Measurements from ENCODE around the gene TSHZ2. TPM values are rescaled to one million over a fixed set of nuclear protein-coding genes. Genes with fewer than 3 reads are reported as not detected.

The TSHZ2 gene
- total RNA-seq, 4 donors from 2014 or later, result 1.0 to 3.5 (median 2.8) TPM

- ATAC-seq, result no peak
- no peak overlapping the region for H3K27ac ChIP-seq
Measured at GRCh38 chr20:53170196-53170595, 198.0 kb downstream of the TSHZ2 start.

GRCh38 chr20:53171065-53171464, 198.9 kb downstream of the TSHZ2 start:
- ATAC-seq (no peak), DNase-seq (no peak)
- Histone ChIP-seq H3K27ac (no peak overlapping the region), H3K27me3 (no peaks in the 10 kb centered on the region), H3K9me3 (no peaks in the 10 kb centered on the region), H3K4me1 (no peaks in the 10 kb centered on the region), H3K4me3 (no peak overlapping the region), H3K36me3 (no peaks in the 10 kb centered on the region)
- TF ChIP-seq CTCF (IDR thresholded peaks at IDR 0.05 in 4 of 5, conservative IDR thresholded peaks at IDR 0.05 in 1 of 5) (no peak), POLR2A (IDR thresholded peaks at IDR 0.05) (no peak)
- intact Hi-C loops (cut with DNase I; ENCODE audit: low total_unique reads), result no loop called here
- in situ Hi-C loops (cut with MboI; ENCODE audit: low sequenced_read_pairs in 4 of 4), result no loop called here

More at GRCh38 chr20:53170196-53170595, 198.0 kb downstream of the TSHZ2 start:
- H3K36me3 ChIP-seq, result no peaks in the 10 kb centered on the region
- intact Hi-C loops (cut with DNase I; ENCODE audit: low total_unique reads) (no loop called here), in situ Hi-C loops (cut with MboI; ENCODE audit: low sequenced_read_pairs in 4 of 4) (no loop called here)
- no peak overlapping the region for H3K4me3 ChIP-seq
- DNase-seq, result no peak
- no peaks in the 10 kb centered on the region for H3K9me3 ChIP-seq
- no peaks in the 10 kb centered on the region for H3K4me1 ChIP-seq
- TF ChIP-seq POLR2A (IDR thresholded peaks at IDR 0.05) (no peak), CTCF (IDR thresholded peaks at IDR 0.05 in 4 of 5, conservative IDR thresholded peaks at IDR 0.05 in 1 of 5) (no peak)
- H3K27me3 ChIP-seq, result no peaks in the 10 kb centered on the region

GRCh38 chr20:53174454-53174853, 202.3 kb downstream of the TSHZ2 start:
- H3K9me3 ChIP-seq, result no peaks in the 10 kb centered on the region
- in situ Hi-C loops (cut with MboI; ENCODE audit: low sequenced_read_pairs in 4 of 4), result no loop called here
- intact Hi-C loops (cut with DNase I; ENCODE audit: low total_unique reads), result no loop called here
- H3K36me3 ChIP-seq, result no peaks in the 10 kb centered on the region
- no peak for DNase-seq
- H3K4me1 ChIP-seq, result no peaks in the 10 kb centered on the region
- ATAC-seq, result no peak
- TF ChIP-seq POLR2A (IDR thresholded peaks at IDR 0.05) (no peak), CTCF (IDR thresholded peaks at IDR 0.05 in 4 of 5, conservative IDR thresholded peaks at IDR 0.05 in 1 of 5) (no peak)
- no peak overlapping the region for H3K27ac ChIP-seq
- H3K27me3 ChIP-seq, result no peaks in the 10 kb centered on the region
- no peak overlapping the region for H3K4me3 ChIP-seq

GRCh38 chr20:53175135-53175780, 203.1 kb downstream of the TSHZ2 start:
- no peak for DNase-seq
- H3K4me3 ChIP-seq, result no peak overlapping the region
- no peaks in the 10 kb centered on the region for H3K36me3 ChIP-seq
- no peaks in the 10 kb centered on the region for H3K27me3 ChIP-seq
- no peaks in the 10 kb centered on the region for H3K4me1 ChIP-seq
- no peak for TF ChIP-seq POLR2A (IDR thresholded peaks at IDR 0.05)
- no peak for TF ChIP-seq CTCF (IDR thresholded peaks at IDR 0.05 in 4 of 5, conservative IDR thresholded peaks at IDR 0.05 in 1 of 5)
- in situ Hi-C loops (cut with MboI; ENCODE audit: low sequenced_read_pairs in 4 of 4) (no loop called here), intact Hi-C loops (cut with DNase I; ENCODE audit: low total_unique reads) (no loop called here)
- H3K9me3 ChIP-seq, result no peaks in the 10 kb centered on the region
- ATAC-seq, result no peak
- no peak overlapping the region for H3K27ac ChIP-seq

GRCh38 chr20:53176134-53176533, 204.0 kb downstream of the TSHZ2 start:
- DNase-seq (no peak), ATAC-seq (no peak)
- no peak for TF ChIP-seq CTCF (IDR thresholded peaks at IDR 0.05 in 4 of 5, conservative IDR thresholded peaks at IDR 0.05 in 1 of 5)
- no peak for TF ChIP-seq POLR2A (IDR thresholded peaks at IDR 0.05)
- intact Hi-C loops (cut with DNase I; ENCODE audit: low total_unique reads), result no loop called here
- no peaks in the 10 kb centered on the region for H3K36me3 ChIP-seq
- H3K4me3 ChIP-seq, result no peak overlapping the region
- no peaks in the 10 kb centered on the region for H3K9me3 ChIP-seq
- no peaks in the 10 kb centered on the region for H3K4me1 ChIP-seq
- no peak overlapping the region for H3K27ac ChIP-seq
- in situ Hi-C loops (cut with MboI; ENCODE audit: low sequenced_read_pairs in 4 of 4), result no loop called here
- H3K27me3 ChIP-seq, result no peaks in the 10 kb centered on the region
